H1 (cell line): ENCODE measurements around the gene FANK1. TPM values are rescaled to one million over a fixed set of nuclear protein-coding genes. Genes with fewer than 3 reads are reported as not detected.

Experiments used
- CTCF ChIA-PET: fragments of 300-600 bp; sonication (Branson Sonifier 250); formaldehyde crosslinking; loops from one replicate; lab custom pipeline; 2021; ENCODE audit not compliant: partially characterized antibody; lab: Charles Lee
- POLR2A ChIA-PET: fragments of 300-600 bp; sonication (Branson Sonifier 250); formaldehyde crosslinking; loops from one replicate; lab custom pipeline; 2021; ENCODE audit warnings: inconsistent platforms; ENCODE audit not compliant: partially characterized antibody; lab: Charles Lee
- DNase-seq, 2 experiments: peaks; one replicate each; pipeline versions ENCODE4 v3.0.0 to v3.0.0-alpha.2; 2010 to 2022; ENCODE audit warnings: low spot score in 2 of 2, low read depth in 1 of 2, mixed read lengths in 1 of 2
- FAIRE-seq: peaks from 2 replicates; lab custom pipeline; 2011; peaks lifted over from hg19 to GRCh38; lab: Jason Lieb, UNC
- H2AFZ ChIP-seq: 2 replicates; pipeline ENCODE4 v1.8.1; 2012; ENCODE audit warnings: low read length, inconsistent platforms
- H2AK5ac ChIP-seq: 2 replicates; pipeline ENCODE4 v1.6.1; 2013; ENCODE audit warnings: low read depth, low read length
- H2BK120ac ChIP-seq: replicated peaks from 2 replicates; pipeline ENCODE3; 2013; ENCODE audit warnings: low read depth, low read length, inconsistent platforms
- H2BK12ac ChIP-seq: 2 replicates; pipeline ENCODE4 v1.6.1; 2013; ENCODE audit warnings: low read depth, low read length
- H2BK15ac ChIP-seq: 2 replicates; pipeline ENCODE4 v1.6.1; 2013; ENCODE audit warnings: low read length
- H2BK20ac ChIP-seq: 2 replicates; pipeline ENCODE4 v1.6.1; 2013; ENCODE audit warnings: low read length
- H2BK5ac ChIP-seq: 2 replicates; pipeline ENCODE4 v1.6.1; 2013; ENCODE audit warnings: low read depth, low read length
- H3K14ac ChIP-seq: 2 replicates; pipeline ENCODE4 v1.6.1; 2013; ENCODE audit warnings: inconsistent platforms; ENCODE audit not compliant: insufficient read length
- H3K18ac ChIP-seq: 2 replicates; pipeline ENCODE4 v1.6.1; 2013; ENCODE audit warnings: low read length; ENCODE audit errors: extremely low read depth
- H3K23ac ChIP-seq: 2 replicates; pipeline ENCODE4 v1.6.1; 2013; ENCODE audit warnings: inconsistent platforms; ENCODE audit not compliant: insufficient read length
- H3K23me2 ChIP-seq: 2 replicates; pipeline ENCODE4 v1.6.1; 2013; ENCODE audit warnings: low read depth, low read length
- H3K27ac ChIP-seq: 2 replicates; pipeline ENCODE4 v1.6.1; 2011; ENCODE audit warnings: low read depth, low read length, inconsistent platforms
- H3K27me3 ChIP-seq, 4 experiments: replicated peaks in 1 of 4; 1 replicate in 1 of 4; 2 replicates in 3 of 4; pipeline versions ENCODE4 v1.6.1 to v1.8.1; 2011 to 2013; ENCODE audit warnings: low read length in 3 of 4, mild to moderate bottlenecking in 3 of 4, inconsistent platforms in 2 of 4, mixed read lengths in 2 of 4, moderate library complexity in 1 of 4; ENCODE audit not compliant: control insufficient read depth in 3 of 4, insufficient read depth in 3 of 4; ENCODE audit errors: extremely low read depth in 1 of 4
- H3K36me3 ChIP-seq, 4 experiments: 2 replicates each; pipeline versions ENCODE4 v1.6.1 to v1.8.1; 2011 to 2013; ENCODE audit warnings: mild to moderate bottlenecking in 4 of 4, low read length in 3 of 4, moderate library complexity in 2 of 4, control low read depth in 1 of 4, inconsistent platforms in 1 of 4; ENCODE audit not compliant: insufficient read depth in 4 of 4, control insufficient read depth in 2 of 4
- H3K4ac ChIP-seq: replicated peaks from 2 replicates; pipeline ENCODE3; 2013; ENCODE audit warnings: low read length, low read depth, mixed read lengths, inconsistent platforms; ENCODE audit not compliant: insufficient read length
- H3K4me1 ChIP-seq, 4 experiments: replicated peaks in 1 of 4; 1 replicate in 1 of 4; 2 replicates in 3 of 4; pipeline versions ENCODE4 v1.6.1 to v1.8.1; 2011 to 2013; ENCODE audit warnings: low read length in 3 of 4, inconsistent platforms in 2 of 4, mixed read lengths in 1 of 4; ENCODE audit not compliant: insufficient read depth in 4 of 4, control insufficient read depth in 3 of 4
- H3K4me2 ChIP-seq, 2 experiments: 2 replicates each; pipeline versions ENCODE4 v1.6.1 to v1.8.1; 2011 to 2013; ENCODE audit warnings: low read depth in 2 of 2, low read length in 2 of 2, control low read depth in 1 of 2, inconsistent platforms in 1 of 2, mild to moderate bottlenecking in 1 of 2; ENCODE audit not compliant: insufficient read depth in 1 of 2
- H3K4me3 ChIP-seq, 4 experiments: fragments of 200-600, 300-600 bp in 1 of 4; sonication (generic), shearing (Covaris generic), sonication (Bioruptor Twin) in 1 of 4; 2 replicates each; pipeline versions ENCODE4 v1.5.1 to v1.8.1; 2011 to 2016; ENCODE audit warnings: low read length in 4 of 4, low read depth in 3 of 4, control low read depth in 2 of 4, inconsistent platforms in 2 of 4, mild to moderate bottlenecking in 2 of 4, mixed read lengths in 1 of 4, moderate library complexity in 1 of 4; ENCODE audit not compliant: insufficient read depth in 2 of 4; ENCODE audit errors: extremely low read depth in 1 of 4
- H3K56ac ChIP-seq: replicated peaks from 2 replicates; pipeline ENCODE3; 2013; ENCODE audit warnings: low read depth, mild to moderate bottlenecking, mixed read lengths, low read length, inconsistent platforms; ENCODE audit not compliant: insufficient read length
- H3K79me1 ChIP-seq: 2 replicates; pipeline ENCODE4 v1.6.1; 2013; ENCODE audit warnings: low read depth, low read length, control low read depth
- H3K79me2 ChIP-seq, 2 experiments: 2 replicates each; pipeline versions ENCODE4 v1.6.1 to v1.8.1; 2012 to 2013; ENCODE audit warnings: low read length in 2 of 2, mild to moderate bottlenecking in 2 of 2, inconsistent platforms in 1 of 2; ENCODE audit not compliant: insufficient read depth in 2 of 2, control insufficient read depth in 1 of 2
- H3K9ac ChIP-seq, 4 experiments: replicated peaks in 1 of 4; 1 replicate in 1 of 4; 2 replicates in 3 of 4; pipeline versions ENCODE4 v1.6.1 to v1.8.1; 2011 to 2013; ENCODE audit warnings: low read depth in 3 of 4, low read length in 3 of 4, control low read depth in 2 of 4, mild to moderate bottlenecking in 2 of 4, moderate library complexity in 2 of 4, inconsistent platforms in 1 of 4; ENCODE audit errors: extremely low read depth in 1 of 4
- H3K9me3 ChIP-seq, 2 experiments: 2 replicates each; pipeline versions ENCODE4 v1.6.1 to v1.8.1; 2012 to 2013; ENCODE audit warnings: mild to moderate bottlenecking in 2 of 2, moderate library complexity in 2 of 2, control low read depth in 1 of 2, inconsistent platforms in 1 of 2, low read depth in 1 of 2, low read length in 1 of 2, mixed read lengths in 1 of 2; ENCODE audit not compliant: insufficient read depth in 2 of 2
- H4K20me1 ChIP-seq, 2 experiments: replicated peaks in 1 of 2; 2 replicates each; pipeline versions ENCODE3 to v1.8.1; 2011 to 2013; ENCODE audit warnings: inconsistent platforms in 2 of 2, low read length in 2 of 2, mild to moderate bottlenecking in 1 of 2; ENCODE audit not compliant: insufficient read depth in 2 of 2, control insufficient read depth in 1 of 2
- H4K5ac ChIP-seq: 2 replicates; pipeline ENCODE4 v1.6.1; 2013; ENCODE audit warnings: low read length, low read depth, mixed read lengths, inconsistent platforms; ENCODE audit not compliant: insufficient read length
- H4K8ac ChIP-seq: 2 replicates; pipeline ENCODE4 v1.8.0; 2013; ENCODE audit warnings: mild to moderate bottlenecking, moderate library complexity, low read length, inconsistent platforms; ENCODE audit not compliant: insufficient read depth; ENCODE audit errors: extremely low read depth
- H4K91ac ChIP-seq: replicated peaks from 2 replicates; pipeline ENCODE3; 2013; ENCODE audit warnings: low read length, mixed read lengths, inconsistent platforms; ENCODE audit not compliant: insufficient read length
- BRCA1 ChIP-seq: IDR thresholded peaks from 2 replicates; pipeline ENCODE4 v1.6.1; 2012; ENCODE audit warnings: low read depth, low read length, improper control_type of control experiment
- CHD2 ChIP-seq: IDR thresholded peaks from 2 replicates; pipeline ENCODE4 v1.6.1; 2012; ENCODE audit warnings: low read length, improper control_type of control experiment
- RBBP5 ChIP-seq: IDR thresholded peaks from 2 replicates; pipeline ENCODE4 v1.7.1; 2012; ENCODE audit warnings: low read depth, mild to moderate bottlenecking, inconsistent platforms, low read length, moderate library complexity, borderline replicate concordance
- SIRT6 ChIP-seq: IDR thresholded peaks from one replicate; pipeline ENCODE4 v1.7.1; 2012; ENCODE audit warnings: low read length, inconsistent platforms
- TAF1 ChIP-seq: IDR thresholded peaks from 2 replicates; pipeline ENCODE4 v1.6.1; 2011; ENCODE audit warnings: mild to moderate bottlenecking, low read depth, low read length
- WGBS, 2 experiments: shearing (Covaris generic) in 1 of 2; methylation state at CpG; one replicate each; pipeline versions ENCODE4 v1.1.6 to v1.1.7; 2013 to 2015; ENCODE audit warnings: low lambda C conversion rate in 2 of 2, mixed read lengths in 2 of 2, inconsistent platforms in 1 of 2, low coverage in 1 of 2, missing lambda C conversion rate in 1 of 2; ENCODE audit not compliant: insufficient replicate concordance in 2 of 2, insufficient coverage in 1 of 2, insufficient read length in 1 of 2; ENCODE audit errors: extremely low coverage in 1 of 2, missing lambda C conversion rate in 1 of 2; 5-methylcytosine and 5-hydroxymethylcytosine counted together
- polyA plus RNA-seq, 7 experiments: library from polyadenylated mRNA; depleted of rRNA in 3 of 7; stranded (reverse) in 5 of 7; unstranded in 2 of 7; fragments of >200 nt in 5 of 7; fragments of 200-250 nt in 2 of 7; gene quantifications; 1 replicate in 5 of 7; 2 replicates in 1 of 7; 4 replicates in 1 of 7; pipeline versions ENCODE4 v1.2.1 to v1.2.3, GENCODE V29; 2011 to 2013; ENCODE audit warnings: missing spikeins in 2 of 7, mixed read lengths in 2 of 7
- total RNA-seq: library from RNA; stranded (reverse); fragmentation: NEBNext Ultra II Directional; extraction: Animal tissue kit (Norgen Biotek cat#: 25700); gene quantifications from 2 replicates; pipeline ENCODE4 v1.2.1, GENCODE V29; 2021

The FANK1 gene
- total and polyA plus RNA-seq, 2 of the 8 experiments (the other 6 are each of a cell fraction or from before 2014, with no cell fraction given): 1.2 TPM; not detected in 1

GRCh38 chr10:126012485-126012884 lies 116.1 kb downstream of the FANK1 start:
- Histone ChIP-seq H2AK5ac (no peak overlapping the region), H3K14ac (no peak overlapping the region), H4K91ac (no peak overlapping the region), H3K9me3 (no peaks in the 10 kb centered on the region), H4K8ac (no peak overlapping the region), H2AFZ (no peak overlapping the region), H3K4me2 (no peak overlapping the region), H3K79me1 (no peaks in the 10 kb centered on the region), H3K27ac (no peak overlapping the region), H3K23ac (no peak overlapping the region), H3K36me3 (no peaks in the 10 kb centered on the region), H4K20me1 (no peaks in the 10 kb centered on the region), H3K27me3 (no peaks in the 10 kb centered on the region), H3K4me3 (no peak overlapping the region), H2BK15ac (no peak overlapping the region), H2BK120ac (no peak overlapping the region), H3K9ac (no peak overlapping the region), H3K18ac (no peak overlapping the region), H2BK12ac (no peak overlapping the region), H3K4ac (no peak overlapping the region), H3K56ac (no peak overlapping the region), H3K79me2 (no peaks in the 10 kb centered on the region), H2BK5ac (no peak overlapping the region), H2BK20ac (no peak overlapping the region), H3K4me1 (no peaks in the 10 kb centered on the region; a peak in 1 of 7 replicates), H4K5ac (no peak overlapping the region), H3K23me2 (no peaks in the 10 kb centered on the region)
- WGBS, 2 experiments: 85% methylated on average over 2 of the region's 2 CpGs; no CpG with 5 or more reads in 1 of the 2 experiments
- DNase-seq (no peak), FAIRE-seq (no peak)
- ChIA-PET CTCF (interaction anchor here (0.8 to 1.9 kb wide), 5 partner anchors 19 to 144 kb away, joined by 3 to 9 read pairs (median 4); no protein-coding TSS in a partner anchor), POLR2A (no interaction called here)
- TF ChIP-seq RBBP5: no peak
- no peak for TF ChIP-seq SIRT6
- no peak for TF ChIP-seq CHD2
- no peak for TF ChIP-seq BRCA1
- TF ChIP-seq TAF1: no peak
